Measurements from ENCODE around the gene SWI5.

The SWI5 gene

DNA sequence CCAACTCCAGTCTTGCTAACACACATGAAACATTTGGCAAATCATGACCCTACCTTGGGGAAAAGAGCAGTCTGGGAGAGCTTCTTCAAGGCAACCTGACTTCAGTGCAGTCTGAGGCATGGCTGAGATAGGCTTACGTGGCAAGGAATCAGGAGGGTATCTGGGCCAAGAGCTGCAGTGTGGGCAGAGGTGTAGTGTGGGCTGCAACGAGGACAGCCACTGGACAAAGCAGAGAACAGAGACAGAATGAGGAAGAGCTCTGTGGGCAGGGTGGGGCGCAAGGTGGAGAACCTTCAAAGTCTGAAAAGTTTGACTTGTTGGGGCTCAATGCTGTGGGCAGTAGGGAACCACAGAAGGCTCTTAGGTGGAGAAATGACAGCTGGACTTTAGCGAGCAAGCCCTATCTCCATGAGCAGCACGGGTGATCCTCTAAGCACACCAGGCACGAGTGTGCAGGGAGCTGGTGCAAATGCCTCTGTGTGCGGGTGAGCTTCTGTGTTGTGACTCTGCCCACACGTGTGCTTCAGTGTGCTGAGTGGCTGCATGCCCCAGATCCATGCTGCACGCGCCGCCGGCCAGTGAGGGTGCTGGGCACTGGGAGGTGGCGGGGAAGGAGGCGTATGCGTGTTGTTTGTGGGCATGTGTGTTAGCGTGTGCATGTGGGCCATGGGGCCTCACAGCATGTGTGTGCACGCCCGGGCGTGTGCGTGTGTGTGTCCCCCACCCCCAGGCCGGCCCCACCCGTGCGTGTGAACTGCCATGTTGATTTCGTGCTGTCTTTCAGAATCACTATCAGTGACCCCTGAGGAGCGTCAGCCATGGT is 23.5 kb upstream of the SWI5 start:
- no peak for DNase-seq

- DNase-seq, result no peak
These were observed 22.7 kb upstream of the SWI5 start for GRCh38 chr9:128253140-128253990.

DNA sequence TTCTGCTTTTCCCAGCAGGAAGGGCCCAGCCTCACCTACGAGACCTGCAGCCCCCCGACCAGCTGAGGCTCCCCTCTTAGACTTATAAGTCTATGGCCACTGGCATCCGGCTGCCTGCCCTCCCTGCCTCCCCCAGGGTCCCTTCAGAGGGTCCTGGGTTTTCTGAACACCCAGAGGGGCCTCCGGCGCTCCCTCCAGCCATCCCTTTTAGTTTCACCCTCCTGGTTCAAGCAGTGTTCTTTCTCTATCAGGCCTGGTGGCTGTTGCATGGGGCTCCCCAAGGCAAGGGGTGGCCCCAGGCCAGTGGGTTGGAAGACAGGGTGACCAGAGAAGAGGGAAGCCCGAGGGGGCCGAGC is 22.1 kb upstream of the SWI5 start:
- DNase-seq, result no peak

DNA sequence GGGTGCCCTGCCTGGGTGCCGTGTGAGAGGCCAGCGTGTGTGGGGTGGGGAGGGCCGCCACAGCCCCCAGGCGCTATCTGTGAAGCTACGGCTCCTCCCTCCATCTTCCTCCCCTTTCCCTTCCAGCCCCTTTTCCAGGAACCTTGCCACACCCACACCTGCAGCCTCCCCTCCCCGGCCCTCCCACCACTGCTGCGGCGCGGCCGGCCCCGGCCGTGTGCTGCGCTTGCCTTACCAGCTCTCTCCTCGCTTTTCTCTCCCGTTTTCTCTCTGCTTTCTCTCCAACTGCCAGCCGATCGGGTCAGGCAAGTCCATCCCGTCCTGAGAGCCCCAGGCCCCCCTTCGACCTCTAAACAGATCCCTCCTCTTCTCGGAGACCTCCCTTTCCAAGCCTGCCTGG is 21.7 kb upstream of the SWI5 start:
- DNase-seq, result no peak

- DNase-seq, result peak in 3 of 5 donors; percentile 30 to 49 (median 39)
These were observed 21.0 kb upstream of the SWI5 start for GRCh38 chr9:128254855-128255759.

- DNase-seq, result no peak
These were observed 18.8 kb upstream of the SWI5 start for GRCh38 chr9:128257086-128257825.

DNA sequence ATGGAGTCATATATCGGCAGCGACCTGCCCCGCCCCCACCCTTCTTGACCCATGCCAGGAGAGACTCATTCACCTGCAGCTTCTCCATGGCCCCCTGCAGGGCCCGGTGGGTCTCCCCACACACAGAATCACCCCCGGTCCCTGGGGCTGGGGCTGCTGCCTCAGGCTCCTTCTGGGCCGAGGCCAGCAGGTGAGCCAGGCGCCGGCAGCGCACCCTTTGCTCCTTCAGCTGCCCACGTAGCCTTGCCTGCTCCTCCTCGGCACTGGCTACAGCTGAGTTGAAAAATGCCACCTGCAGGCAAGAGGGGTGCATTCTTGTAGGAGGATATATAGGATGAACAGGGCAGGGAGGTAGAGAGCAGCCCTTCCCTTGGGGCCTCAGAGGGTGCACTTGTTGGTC is 18.2 kb upstream of the SWI5 start:
- DNase-seq, result no peak

DNA sequence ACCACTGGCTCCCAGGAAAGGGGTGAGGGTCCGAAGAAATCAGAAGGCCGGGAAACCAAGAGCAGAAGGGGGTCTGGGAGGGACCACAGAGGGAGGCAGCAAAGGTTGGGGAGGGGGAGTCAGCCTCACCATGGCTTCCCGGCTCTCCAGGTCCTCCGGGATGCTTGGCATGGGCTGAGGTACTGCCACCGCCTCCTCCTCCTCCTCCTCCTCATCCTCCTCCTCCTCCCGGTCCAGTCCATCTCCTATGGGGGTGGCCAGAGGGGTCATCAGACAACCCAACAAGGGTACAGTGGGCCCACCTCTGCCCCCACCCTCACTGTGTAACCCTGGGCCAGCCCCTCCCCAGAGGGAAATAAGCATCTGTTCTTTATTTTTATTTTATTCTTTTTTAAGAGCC is 17.8 kb upstream of the SWI5 start:
- DNase-seq, result no peak

DNA sequence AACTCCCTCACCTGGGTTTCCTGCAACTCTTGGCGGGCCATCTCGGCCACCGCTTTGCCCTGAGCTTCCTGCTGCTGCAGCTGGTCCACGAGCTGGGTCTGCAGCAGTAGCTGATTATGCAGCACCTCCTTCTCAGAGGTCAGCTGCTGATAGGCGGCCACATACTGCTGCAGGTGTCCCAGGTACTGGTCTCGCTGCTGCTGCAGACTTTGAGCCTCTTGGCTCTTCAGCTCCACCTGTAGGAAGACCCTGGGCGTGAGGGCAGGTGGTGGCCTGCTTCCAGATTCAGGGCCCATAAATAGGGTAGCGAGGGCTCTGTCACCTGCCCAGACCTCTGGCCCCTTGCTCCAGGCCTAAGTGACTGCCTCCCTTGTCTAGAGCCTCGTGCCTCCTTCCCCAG is 16.9 kb upstream of the SWI5 start:
- DNase-seq, result no peak

GRCh38 chr9:128260340-128260739 is 15.7 kb upstream of the SWI5 start:
- no peak for DNase-seq

DNA sequence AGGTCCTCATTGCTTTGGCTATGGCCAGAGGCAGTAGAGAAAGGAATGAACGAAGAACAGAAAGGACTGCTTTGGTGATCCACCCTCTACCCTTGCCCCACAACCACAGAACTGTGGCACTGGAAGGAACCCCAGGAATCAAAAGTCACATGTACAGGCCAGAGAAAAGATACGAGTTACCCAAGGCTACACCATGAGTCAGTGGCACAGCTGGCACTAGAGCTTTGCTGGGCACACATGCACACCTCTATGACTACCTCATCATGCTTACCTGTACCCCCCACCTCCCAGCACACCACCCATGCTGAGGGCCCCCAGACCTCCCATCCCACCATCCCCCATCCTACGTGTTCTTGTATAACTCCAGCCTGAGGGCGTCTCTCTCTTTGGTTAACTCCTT is 13.4 kb upstream of the SWI5 start:
- no peak for DNase-seq

DNA sequence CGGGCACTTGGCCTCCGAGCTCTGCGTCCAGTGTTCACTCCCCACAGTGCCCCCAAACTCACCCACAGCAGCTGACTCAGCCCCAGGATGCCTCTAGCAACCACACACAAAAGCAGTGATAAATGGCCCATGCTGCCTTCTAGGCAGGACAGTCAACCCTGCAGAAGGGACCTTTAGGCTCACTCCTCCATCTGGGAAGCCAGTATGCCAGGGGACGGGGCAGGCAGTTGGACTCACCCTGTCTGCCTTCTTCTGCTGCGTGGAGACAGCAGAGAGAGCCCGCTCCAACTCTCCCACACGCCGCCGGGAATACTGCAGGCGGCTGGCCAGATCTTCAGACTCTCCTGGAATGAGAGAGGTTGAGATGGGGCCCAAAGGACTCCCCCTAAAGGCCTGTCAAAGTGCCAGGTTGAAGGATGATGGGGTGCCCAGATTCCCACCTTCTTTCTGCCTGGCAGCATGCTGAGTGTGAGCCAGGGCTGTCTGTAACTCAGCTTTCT is 10.7 kb upstream of the SWI5 start:
- DNase-seq, result no peak

GRCh38 chr9:128266868-128267590 is 9.0 kb upstream of the SWI5 start:
- DNase-seq, result no peak

- no peak for DNase-seq
These were observed 5.0 kb upstream of the SWI5 start for GRCh38 chr9:128271112-128271511.

DNA sequence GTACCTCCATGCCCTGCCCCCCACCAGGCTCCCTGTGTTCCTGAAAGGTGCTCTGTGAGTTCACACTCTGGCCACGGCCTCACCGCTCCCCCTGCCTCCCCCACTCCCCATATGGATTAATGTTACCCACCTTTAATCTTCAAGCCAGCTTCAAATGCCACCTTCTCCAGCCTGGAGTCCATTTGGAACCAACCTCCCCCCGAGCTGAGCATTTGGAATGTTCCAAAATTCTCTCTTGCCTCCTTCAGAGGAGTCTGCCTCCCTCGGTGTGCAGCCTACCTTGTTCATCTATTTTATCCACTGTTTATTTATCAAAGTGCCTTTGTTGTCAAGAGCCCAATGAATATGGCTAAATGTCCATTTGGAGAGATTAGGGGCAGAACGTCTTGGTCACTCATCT is 4.6 kb upstream of the SWI5 start:
- no peak for DNase-seq

DNA sequence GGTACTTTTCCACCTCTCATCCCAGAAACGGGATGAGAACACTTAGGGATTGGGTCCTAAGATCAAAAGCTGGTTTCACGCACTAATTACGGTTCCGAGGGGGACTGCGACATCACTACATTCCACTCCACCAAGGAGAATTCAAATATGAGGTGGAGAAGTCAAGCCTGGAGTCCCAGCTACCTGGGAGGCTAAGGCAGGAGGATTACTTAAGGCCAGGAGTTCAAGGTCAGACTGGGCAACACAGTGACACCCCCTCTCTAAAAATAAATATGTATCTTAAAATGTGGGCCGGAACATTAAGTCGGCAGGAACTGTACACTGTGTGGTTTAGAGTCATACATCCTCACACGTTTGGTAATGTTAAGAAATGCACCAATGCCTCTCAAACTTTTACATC is 1.8 kb upstream of the SWI5 start:
- no peak for DNase-seq

- no peak for DNase-seq
These were observed 673 bp upstream of the SWI5 start, which contains the start of gene GOLGA2 for GRCh38 chr9:128275198-128276007. GOLGA2 (minus strand) TSS chr9:128276007; CDS start chr9:128275976, 31 bp downstream.

GRCh38 chr9:128276574-128277270 is 646 bp downstream of the SWI5 start:
- no peak for DNase-seq
